K562 (cell line): ENCODE data around the gene TOM1L2. TPM values are rescaled to one million over a fixed set of nuclear protein-coding genes. Genes with fewer than 3 reads are reported as not detected.

ENCODE experiments used
- ATAC-seq: fragments of 200-7000 bp; cut with Tn5 transposase; 3 replicates; pipeline ENCODE4 v1.9.1; 2020; ENCODE audit warnings: moderate library complexity
- BruUV-seq: library from RNA; stranded (reverse); fragments of 400-500 nt; replicated peaks from 2 replicates; lab custom pipeline; 2021; lab: Mats Ljungman, UMichigan
- CTCF ChIA-PET: fragments of 300-600 bp; formaldehyde crosslinking; extraction: SDS; loops from one replicate; lab custom pipeline; 2021; ENCODE audit warnings: low intra/inter-chr PET ratio; lab: Yijun Ruan, JAX
- POLR2A ChIA-PET: fragments of 300-600, 350-650 bp; sonication (Branson Sonifier 250); formaldehyde crosslinking; extraction: SDS; loops from one replicate; lab custom pipeline; 2021; ENCODE audit warnings: antibody characterized with exemption, inconsistent platforms; lab: Yijun Ruan, JAX
- DNase-seq, 4 experiments: peaks; one replicate each; pipeline versions ENCODE4 v3.0.0 to v3.0.0-alpha.2; 2011 to 2018; ENCODE audit warnings: low spot score in 3 of 4, mixed read lengths in 3 of 4; ENCODE audit errors: extremely low read depth in 1 of 4
- FAIRE-seq: peaks from 2 replicates; lab custom pipeline; 2011; peaks lifted over from hg19 to GRCh38; lab: Jason Lieb, UNC
- H2AFZ ChIP-seq: 2 replicates; pipeline ENCODE4 v1.6.0; 2011; ENCODE audit warnings: low read depth, low read length, control low read depth, inconsistent platforms
- H3K27ac ChIP-seq: fragments of 200-600 bp; 3 replicates; pipeline ENCODE4 v1.8.0; 2011; ENCODE audit warnings: low read depth, mild to moderate bottlenecking, control low read depth, inconsistent platforms, low read length, moderate library complexity, mixed read lengths; ENCODE audit errors: extremely low read depth
- H3K27me3 ChIP-seq, 2 experiments: fragments of 300-600 bp in 1 of 2; 2 replicates in 1 of 2; 3 replicates in 1 of 2; pipeline versions ENCODE4 v1.6.0 to v1.8.0; 2011; ENCODE audit warnings: inconsistent platforms in 2 of 2, low read length in 2 of 2, mild to moderate bottlenecking in 1 of 2, mixed read lengths in 1 of 2, moderate library complexity in 1 of 2; ENCODE audit not compliant: control insufficient read depth in 2 of 2, insufficient read depth in 2 of 2
- H3K36me3 ChIP-seq: fragments of 300-600 bp; 3 replicates; pipeline ENCODE4 v1.8.0; 2011; ENCODE audit warnings: mild to moderate bottlenecking, low read length, inconsistent platforms; ENCODE audit not compliant: control insufficient read depth, insufficient read depth
- H3K4me1 ChIP-seq, 2 experiments: fragments of 200-600 bp in 1 of 2; replicated peaks in 1 of 2; 2 replicates in 1 of 2; 3 replicates in 1 of 2; pipeline versions ENCODE4 v1.5.1 to v1.8.0; 2011; ENCODE audit warnings: inconsistent platforms in 2 of 2, low read length in 2 of 2, mild to moderate bottlenecking in 1 of 2, mixed read lengths in 1 of 2, moderate library complexity in 1 of 2; ENCODE audit not compliant: control insufficient read depth in 2 of 2, insufficient read depth in 2 of 2
- H3K4me2 ChIP-seq: 2 replicates; pipeline ENCODE4 v1.6.1; 2011; ENCODE audit warnings: low read length, control low read depth, inconsistent platforms, mixed read lengths; ENCODE audit not compliant: insufficient read depth
- H3K4me3 ChIP-seq: fragments of 200-600 bp; sonication (generic), shearing (Covaris generic); 2 replicates; pipeline ENCODE4 v1.5.1; 2016; ENCODE audit warnings: control low read depth, inconsistent platforms
- H3K79me2 ChIP-seq: fragments of 200-600 bp; 3 replicates; pipeline ENCODE4 v1.8.0; 2011; ENCODE audit warnings: low read length, inconsistent platforms; ENCODE audit not compliant: control insufficient read depth, insufficient read depth
- H3K9ac ChIP-seq, 2 experiments: 2 replicates each; pipeline versions ENCODE4 v1.6.0 to v1.6.1; 2011; ENCODE audit warnings: low read depth in 2 of 2, low read length in 2 of 2, control low read depth in 1 of 2, inconsistent platforms in 1 of 2, mild to moderate bottlenecking in 1 of 2, mixed read lengths in 1 of 2; ENCODE audit not compliant: insufficient read depth in 1 of 2
- H3K9me1 ChIP-seq: one replicate; pipeline ENCODE4 v1.6.0; 2011; ENCODE audit warnings: inconsistent platforms, mild to moderate bottlenecking, low read length, moderate library complexity; ENCODE audit not compliant: control insufficient read depth, insufficient read depth
- H3K9me3 ChIP-seq: replicated peaks from 2 replicates; pipeline ENCODE4 v1.5.1; 2011; ENCODE audit warnings: low read depth, low read length, inconsistent platforms; ENCODE audit not compliant: control insufficient read depth, insufficient read depth
- H4K20me1 ChIP-seq: replicated peaks from 2 replicates; pipeline ENCODE4 v1.6.1; 2011; ENCODE audit warnings: low read length, inconsistent platforms, mixed read lengths; ENCODE audit not compliant: control insufficient read depth, insufficient read depth
- ESRRA ChIP-seq: fragments of 450-650 bp; IDR thresholded peaks from 2 replicates; pipeline ENCODE4 v1.6.1; 2014; ENCODE audit warnings: low read depth, mild to moderate bottlenecking, moderate library complexity, borderline replicate concordance
- MEF2D ChIP-seq: conservative IDR thresholded peaks from 2 replicates; pipeline ENCODE4 v1.6.1; 2016; ENCODE audit warnings: low read depth, missing genetic modification characterization, missing compliant biosample characterization
- POLR2G ChIP-seq: fragments of 200-400 bp; formaldehyde crosslinking; IDR thresholded peaks from 2 replicates; pipeline ENCODE4 v1.6.1; 2017; ENCODE audit warnings: low read depth, mild to moderate bottlenecking, antibody characterized with exemption, low read length, moderate library complexity
- SUPT5H ChIP-seq: fragments of 450-650 bp; IDR thresholded peaks from 2 replicates; pipeline ENCODE4 v1.6.1; 2016
- TFAP4 ChIP-seq: sonication (generic); formaldehyde crosslinking; IDR thresholded peaks from 2 replicates; pipeline ENCODE4 v1.8.0; 2022; ENCODE audit warnings: missing genetic modification reagents, mild to moderate bottlenecking, moderate library complexity, borderline replicate concordance
- ZNF507 ChIP-seq: conservative IDR thresholded peaks from 2 replicates; pipeline ENCODE4 v1.6.1; 2017; ENCODE audit warnings: missing genetic modification characterization, missing compliant biosample characterization
- WGBS: fragments of 100-300 bp; shearing (Covaris generic); methylation state at CpG from one replicate; pipeline ENCODE4 v1.1.6; 2016; ENCODE audit warnings: low coverage, mixed read lengths; ENCODE audit not compliant: insufficient coverage; ENCODE audit errors: missing lambda C conversion rate; 5-methylcytosine and 5-hydroxymethylcytosine counted together
- in situ Hi-C: fragments of 300-500 bp; cut with MboI; formaldehyde crosslinking; loops from 4 replicates; pipeline ENCODE4 v1.15.0; 2018; ENCODE audit warnings: inconsistent platforms, mixed read lengths
- intact Hi-C: fragments of 100-400 bp; cut with micrococcal nuclease; formaldehyde crosslinking; loops from 2 replicates; pipeline ENCODE4 v1.14.2; 2022
- polyA plus RNA-seq, 8 experiments: library from polyadenylated mRNA; depleted of rRNA in 4 of 8; stranded (reverse) in 5 of 8; unstranded in 3 of 8; fragments of >200 nt; fragmentation: Nextera tagmentation in 2 of 8; fragmentation: Illumina TruSeq in 1 of 8; extraction: Ambion mirVana in 2 of 8; extraction: Trizol in 1 of 8; gene quantifications; 2 replicates each; pipeline versions ENCODE4 v1.2.1 to v1.2.3, GENCODE V29; 2011 to 2014; ENCODE audit warnings: inconsistent platforms in 1 of 8, missing spikeins in 1 of 8
- total RNA-seq, 7 experiments: library from RNA; depleted of rRNA in 6 of 7; stranded (reverse); fragments of >200 nt in 6 of 7; fragmentation: Illumina TruSeq in 2 of 7; extraction: Trizol in 2 of 7; gene quantifications; 2 replicates each; pipeline versions ENCODE4 v1.2.1 to v1.2.3, GENCODE V29; 2011 to 2021; ENCODE audit warnings: low replicate concordance in 1 of 7
- TF ChIP-seq, protein P1 (sequence below): fragments of 250-450 bp; sonication (Bioruptor Pico); IDR thresholded peaks from 2 replicates; pipeline ENCODE4 v1.8.0; 2022; ENCODE audit warnings: moderate library complexity, mild to moderate bottlenecking, inconsistent platforms

The TOM1L2 gene
- total and polyA plus RNA-seq, 9 of the 15 experiments (the other 6 are each of a cell fraction or from before 2014, with no cell fraction given), result 0.07 to 6.0 (median 2.5) TPM

- TF ChIP-seq POLR2G (peak; percentile 35; the same call in 1 of the 2 replicates), ESRRA (no peak), SUPT5H (no peak), MEF2D (no peak), TFAP4 (CRISPR knock-in tag) (0 out of 2 replicates have a peak, but pooled peaks have one; percentile 24), ZNF507 (tag) (no peak)
- TF ChIP-seq, protein P1, sequence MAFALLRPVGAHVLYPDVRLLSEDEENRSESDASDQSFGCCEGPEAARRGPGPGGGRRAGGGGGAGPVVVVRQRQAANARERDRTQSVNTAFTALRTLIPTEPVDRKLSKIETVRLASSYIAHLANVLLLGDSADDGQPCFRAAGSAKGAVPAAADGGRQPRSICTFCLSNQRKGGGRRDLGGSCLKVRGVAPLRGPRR (CRISPR knock-in tag), result no peak
- H3K9me1 ChIP-seq, result no peaks in the 10 kb centered on the region
- no peak overlapping the region for H3K9ac ChIP-seq
- no peak overlapping the region for H3K27ac ChIP-seq
- no peak overlapping the region for H2AFZ ChIP-seq
- no peak for ATAC-seq
- no peaks in the 10 kb centered on the region for H3K27me3 ChIP-seq
- intact Hi-C loops, result no loop called here
- H3K4me1 ChIP-seq, result peaks cover 3 to 39% of the 10 kb centered on the region in 2 experiments; a peak in 4 of 5 replicates
- no peak overlapping the region for H3K4me3 ChIP-seq
- ChIA-PET POLR2A (interaction anchor here (0.6 to 1.5 kb wide), 9 partner anchors 8 to 115 kb away, joined by 3 to 4 read pairs (median 3); partner anchors contain the start of gene SREBF1), CTCF (no interaction called here)
- peaks cover 30% of the 10 kb centered on the region; the same call in 2 of the 3 replicates for H3K36me3 ChIP-seq
- 69% methylated on average over 11 of the region's 17 CpGs for WGBS
- H3K79me2 ChIP-seq, result no peaks in the 10 kb centered on the region
- in situ Hi-C loops, result no loop called here
- no peaks in the 10 kb centered on the region for H3K9me3 ChIP-seq
- no peaks in the 10 kb centered on the region for H4K20me1 ChIP-seq
- no peak for DNase-seq
- FAIRE-seq, result no peak
- no peak overlapping the region for H3K4me2 ChIP-seq
- BruUV-seq, result no TSS peak
These were observed 165.5 kb downstream of the TOM1L2 start for GRCh38 chr17:17806611-17807274.
